H1 (cell line): Measurements from ENCODE around the gene POLR2A. TPM values are rescaled to one million over a fixed set of nuclear protein-coding genes. Genes with fewer than 3 reads are reported as not detected.

Experiments used
- CTCF ChIA-PET: fragments of 300-600 bp; sonication (Branson Sonifier 250); formaldehyde crosslinking; loops from one replicate; lab custom pipeline; 2021; ENCODE audit not compliant: partially characterized antibody; lab: Charles Lee
- POLR2A ChIA-PET: fragments of 300-600 bp; sonication (Branson Sonifier 250); formaldehyde crosslinking; loops from one replicate; lab custom pipeline; 2021; ENCODE audit warnings: inconsistent platforms; ENCODE audit not compliant: partially characterized antibody; lab: Charles Lee
- DNase-seq, 2 experiments: peaks; one replicate each; pipeline versions ENCODE4 v3.0.0 to v3.0.0-alpha.2; 2010 to 2022; ENCODE audit warnings: low spot score in 2 of 2, low read depth in 1 of 2, mixed read lengths in 1 of 2
- FAIRE-seq: peaks from 2 replicates; lab custom pipeline; 2011; peaks lifted over from hg19 to GRCh38; lab: Jason Lieb, UNC
- H2AFZ ChIP-seq: 2 replicates; pipeline ENCODE4 v1.8.1; 2012; ENCODE audit warnings: low read length, inconsistent platforms
- H2AK5ac ChIP-seq: 2 replicates; pipeline ENCODE4 v1.6.1; 2013; ENCODE audit warnings: low read depth, low read length
- H2BK120ac ChIP-seq: replicated peaks from 2 replicates; pipeline ENCODE3; 2013; ENCODE audit warnings: low read depth, low read length, inconsistent platforms
- H2BK12ac ChIP-seq: 2 replicates; pipeline ENCODE4 v1.6.1; 2013; ENCODE audit warnings: low read depth, low read length
- H2BK15ac ChIP-seq: 2 replicates; pipeline ENCODE4 v1.6.1; 2013; ENCODE audit warnings: low read length
- H2BK20ac ChIP-seq: 2 replicates; pipeline ENCODE4 v1.6.1; 2013; ENCODE audit warnings: low read length
- H2BK5ac ChIP-seq: 2 replicates; pipeline ENCODE4 v1.6.1; 2013; ENCODE audit warnings: low read depth, low read length
- H3K14ac ChIP-seq: 2 replicates; pipeline ENCODE4 v1.6.1; 2013; ENCODE audit warnings: inconsistent platforms; ENCODE audit not compliant: insufficient read length
- H3K18ac ChIP-seq: 2 replicates; pipeline ENCODE4 v1.6.1; 2013; ENCODE audit warnings: low read length; ENCODE audit errors: extremely low read depth
- H3K23ac ChIP-seq: 2 replicates; pipeline ENCODE4 v1.6.1; 2013; ENCODE audit warnings: inconsistent platforms; ENCODE audit not compliant: insufficient read length
- H3K23me2 ChIP-seq: 2 replicates; pipeline ENCODE4 v1.6.1; 2013; ENCODE audit warnings: low read depth, low read length
- H3K27ac ChIP-seq: 2 replicates; pipeline ENCODE4 v1.6.1; 2011; ENCODE audit warnings: low read depth, low read length, inconsistent platforms
- H3K27me3 ChIP-seq, 4 experiments: replicated peaks in 1 of 4; 1 replicate in 1 of 4; 2 replicates in 3 of 4; pipeline versions ENCODE4 v1.6.1 to v1.8.1; 2011 to 2013; ENCODE audit warnings: low read length in 3 of 4, mild to moderate bottlenecking in 3 of 4, inconsistent platforms in 2 of 4, mixed read lengths in 2 of 4, moderate library complexity in 1 of 4; ENCODE audit not compliant: control insufficient read depth in 3 of 4, insufficient read depth in 3 of 4; ENCODE audit errors: extremely low read depth in 1 of 4
- H3K36me3 ChIP-seq, 4 experiments: 2 replicates each; pipeline versions ENCODE4 v1.6.1 to v1.8.1; 2011 to 2013; ENCODE audit warnings: mild to moderate bottlenecking in 4 of 4, low read length in 3 of 4, moderate library complexity in 2 of 4, control low read depth in 1 of 4, inconsistent platforms in 1 of 4; ENCODE audit not compliant: insufficient read depth in 4 of 4, control insufficient read depth in 2 of 4
- H3K4ac ChIP-seq: replicated peaks from 2 replicates; pipeline ENCODE3; 2013; ENCODE audit warnings: low read length, low read depth, mixed read lengths, inconsistent platforms; ENCODE audit not compliant: insufficient read length
- H3K4me1 ChIP-seq, 4 experiments: replicated peaks in 1 of 4; 1 replicate in 1 of 4; 2 replicates in 3 of 4; pipeline versions ENCODE4 v1.6.1 to v1.8.1; 2011 to 2013; ENCODE audit warnings: low read length in 3 of 4, inconsistent platforms in 2 of 4, mixed read lengths in 1 of 4; ENCODE audit not compliant: insufficient read depth in 4 of 4, control insufficient read depth in 3 of 4
- H3K4me2 ChIP-seq, 2 experiments: 2 replicates each; pipeline versions ENCODE4 v1.6.1 to v1.8.1; 2011 to 2013; ENCODE audit warnings: low read depth in 2 of 2, low read length in 2 of 2, control low read depth in 1 of 2, inconsistent platforms in 1 of 2, mild to moderate bottlenecking in 1 of 2; ENCODE audit not compliant: insufficient read depth in 1 of 2
- H3K4me3 ChIP-seq, 4 experiments: fragments of 200-600, 300-600 bp in 1 of 4; sonication (generic), shearing (Covaris generic), sonication (Bioruptor Twin) in 1 of 4; 2 replicates each; pipeline versions ENCODE4 v1.5.1 to v1.8.1; 2011 to 2016; ENCODE audit warnings: low read length in 4 of 4, low read depth in 3 of 4, control low read depth in 2 of 4, inconsistent platforms in 2 of 4, mild to moderate bottlenecking in 2 of 4, mixed read lengths in 1 of 4, moderate library complexity in 1 of 4; ENCODE audit not compliant: insufficient read depth in 2 of 4; ENCODE audit errors: extremely low read depth in 1 of 4
- H3K56ac ChIP-seq: replicated peaks from 2 replicates; pipeline ENCODE3; 2013; ENCODE audit warnings: low read depth, mild to moderate bottlenecking, mixed read lengths, low read length, inconsistent platforms; ENCODE audit not compliant: insufficient read length
- H3K79me1 ChIP-seq: 2 replicates; pipeline ENCODE4 v1.6.1; 2013; ENCODE audit warnings: low read depth, low read length, control low read depth
- H3K79me2 ChIP-seq, 2 experiments: 2 replicates each; pipeline versions ENCODE4 v1.6.1 to v1.8.1; 2012 to 2013; ENCODE audit warnings: low read length in 2 of 2, mild to moderate bottlenecking in 2 of 2, inconsistent platforms in 1 of 2; ENCODE audit not compliant: insufficient read depth in 2 of 2, control insufficient read depth in 1 of 2
- H3K9ac ChIP-seq, 4 experiments: replicated peaks in 1 of 4; 1 replicate in 1 of 4; 2 replicates in 3 of 4; pipeline versions ENCODE4 v1.6.1 to v1.8.1; 2011 to 2013; ENCODE audit warnings: low read depth in 3 of 4, low read length in 3 of 4, control low read depth in 2 of 4, mild to moderate bottlenecking in 2 of 4, moderate library complexity in 2 of 4, inconsistent platforms in 1 of 4; ENCODE audit errors: extremely low read depth in 1 of 4
- H3K9me3 ChIP-seq, 2 experiments: 2 replicates each; pipeline versions ENCODE4 v1.6.1 to v1.8.1; 2012 to 2013; ENCODE audit warnings: mild to moderate bottlenecking in 2 of 2, moderate library complexity in 2 of 2, control low read depth in 1 of 2, inconsistent platforms in 1 of 2, low read depth in 1 of 2, low read length in 1 of 2, mixed read lengths in 1 of 2; ENCODE audit not compliant: insufficient read depth in 2 of 2
- H4K20me1 ChIP-seq, 2 experiments: replicated peaks in 1 of 2; 2 replicates each; pipeline versions ENCODE3 to v1.8.1; 2011 to 2013; ENCODE audit warnings: inconsistent platforms in 2 of 2, low read length in 2 of 2, mild to moderate bottlenecking in 1 of 2; ENCODE audit not compliant: insufficient read depth in 2 of 2, control insufficient read depth in 1 of 2
- H4K5ac ChIP-seq: 2 replicates; pipeline ENCODE4 v1.6.1; 2013; ENCODE audit warnings: low read length, low read depth, mixed read lengths, inconsistent platforms; ENCODE audit not compliant: insufficient read length
- H4K8ac ChIP-seq: 2 replicates; pipeline ENCODE4 v1.8.0; 2013; ENCODE audit warnings: mild to moderate bottlenecking, moderate library complexity, low read length, inconsistent platforms; ENCODE audit not compliant: insufficient read depth; ENCODE audit errors: extremely low read depth
- H4K91ac ChIP-seq: replicated peaks from 2 replicates; pipeline ENCODE3; 2013; ENCODE audit warnings: low read length, mixed read lengths, inconsistent platforms; ENCODE audit not compliant: insufficient read length
- BRCA1 ChIP-seq: IDR thresholded peaks from 2 replicates; pipeline ENCODE4 v1.6.1; 2012; ENCODE audit warnings: low read depth, low read length, improper control_type of control experiment
- GTF2F1 ChIP-seq: IDR thresholded peaks from 2 replicates; pipeline ENCODE4 v1.6.1; 2012; ENCODE audit warnings: low read depth, low read length, improper control_type of control experiment, borderline replicate concordance
- WGBS, 2 experiments: shearing (Covaris generic) in 1 of 2; methylation state at CpG; one replicate each; pipeline versions ENCODE4 v1.1.6 to v1.1.7; 2013 to 2015; ENCODE audit warnings: low lambda C conversion rate in 2 of 2, mixed read lengths in 2 of 2, inconsistent platforms in 1 of 2, low coverage in 1 of 2, missing lambda C conversion rate in 1 of 2; ENCODE audit not compliant: insufficient replicate concordance in 2 of 2, insufficient coverage in 1 of 2, insufficient read length in 1 of 2; ENCODE audit errors: extremely low coverage in 1 of 2, missing lambda C conversion rate in 1 of 2; 5-methylcytosine and 5-hydroxymethylcytosine counted together
- polyA plus RNA-seq, 7 experiments: library from polyadenylated mRNA; depleted of rRNA in 3 of 7; stranded (reverse) in 5 of 7; unstranded in 2 of 7; fragments of >200 nt in 5 of 7; fragments of 200-250 nt in 2 of 7; gene quantifications; 1 replicate in 5 of 7; 2 replicates in 1 of 7; 4 replicates in 1 of 7; pipeline versions ENCODE4 v1.2.1 to v1.2.3, GENCODE V29; 2011 to 2013; ENCODE audit warnings: missing spikeins in 2 of 7, mixed read lengths in 2 of 7
- total RNA-seq: library from RNA; stranded (reverse); fragmentation: NEBNext Ultra II Directional; extraction: Animal tissue kit (Norgen Biotek cat#: 25700); gene quantifications from 2 replicates; pipeline ENCODE4 v1.2.1, GENCODE V29; 2021

POLR2A gene
- total and polyA plus RNA-seq, 2 of the 8 experiments (the other 6 are each of a cell fraction or from before 2014, with no cell fraction given) = 26.8 to 150 TPM

DNA sequence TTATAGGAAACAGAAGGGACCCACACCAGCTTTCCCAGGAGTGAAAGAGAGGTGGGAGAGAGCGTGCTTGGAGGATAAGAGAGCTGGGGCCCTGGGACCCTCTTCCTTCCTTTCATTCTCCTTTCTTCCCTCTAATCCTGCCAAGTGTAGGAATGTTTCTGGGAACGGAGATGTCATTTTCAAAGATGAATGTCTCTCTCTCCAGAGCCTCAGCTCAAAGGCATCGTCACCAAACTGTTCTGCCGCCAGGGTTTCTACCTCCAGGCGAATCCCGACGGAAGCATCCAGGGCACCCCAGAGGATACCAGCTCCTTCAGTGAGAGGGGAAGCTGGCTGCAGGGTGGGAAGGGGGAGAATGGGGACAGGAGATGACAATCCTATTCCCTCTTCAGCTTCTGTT is 42.9 kb upstream of the POLR2A start:
- Histone ChIP-seq H2AK5ac (peak overlapping the region; percentile 19; the same call in 1 of the 2 replicates), H2BK20ac (no peak overlapping the region), H4K8ac (no peak overlapping the region), H3K9ac (no peak overlapping the region), H4K20me1 (no peaks in the 10 kb centered on the region), H3K27me3 (peaks cover 2 to 17% (median 13%) of the 10 kb centered on the region in 4 experiments; a peak in 6 of 7 replicates), H3K56ac (no peak overlapping the region), H3K9me3 (no peaks in the 10 kb centered on the region), H3K79me1 (no peaks in the 10 kb centered on the region), H3K27ac (no peak overlapping the region), H2BK12ac (peak overlapping the region; percentile 62; the same call in 1 of the 2 replicates), H2AFZ (no peak overlapping the region), H3K36me3 (no peaks in the 10 kb centered on the region), H3K23ac (no peak overlapping the region), H3K23me2 (peaks cover 32% of the 10 kb centered on the region; the same call in 1 of the 2 replicates), H2BK15ac (0 out of 2 replicates have a peak overlapping the region, but pooled peaks have one; percentile 20), H2BK5ac (peak overlapping the region; percentile 60; the same call in 1 of the 2 replicates), H4K5ac (no peak overlapping the region), H3K4ac (no peak overlapping the region), H3K79me2 (no peaks in the 10 kb centered on the region), H4K91ac (no peak overlapping the region), H3K18ac (peak overlapping the region; percentile 81), H3K14ac (no peak overlapping the region), H3K4me1 (peaks cover 3 to 32% (median 18%) of the 10 kb centered on the region in 4 experiments), H3K4me2 (peak overlapping the region; percentile 91), H2BK120ac (no peak overlapping the region), H3K4me3 (peak overlapping the region; percentile 50 to 83 (median 67))
- CTCF ChIA-PET = interaction anchor here (0.5 to 5.4 kb wide), 26 partner anchors 9 to 145 kb away, joined by 3 to 26 read pairs (median 3); partner anchors contain the start of genes NEURL4, NLGN2, SLC35G6 and SPEM2
- DNase-seq (no peak), FAIRE-seq (peak; percentile 68)
- POLR2A ChIA-PET = interaction anchor here (0.7 to 15.5 kb wide), 26 partner anchors 12 to 825 kb away, joined by 3 to 339 read pairs (median 4); partner anchors contain the start of genes ACAP1, NLGN2, POLR2A and SLC35G6
- WGBS, 2 experiments = 24% methylated on average over 6 of the region's 7 CpGs; no CpG with 5 or more reads in 1 of the 2 experiments
- TF ChIP-seq GTF2F1 = no peak
- TF ChIP-seq BRCA1 = no peak
